Neural cell (in vitro differentiated cells): Measurements from ENCODE around the gene MCM3AP. TPM values are rescaled to one million over a fixed set of nuclear protein-coding genes. Genes with fewer than 3 reads are reported as not detected.

Source experiments
- H2AFZ ChIP-seq: fragments of 200-600, 300-800 bp; sonication (generic), shearing (Covaris generic); 2 replicates; pipeline ENCODE4 v1.6.0; 2014; ENCODE audit warnings: low read depth, mild to moderate bottlenecking, antibody characterized with exemption, low read length, moderate library complexity
- H3F3A ChIP-seq: fragments of 200-600 bp; shearing (Covaris generic); 2 replicates; pipeline ENCODE4 v1.6.1; 2016; ENCODE audit warnings: mild to moderate bottlenecking, moderate library complexity, mixed read lengths, antibody characterized with exemption, low read length; ENCODE audit not compliant: insufficient read depth, poor library complexity, severe bottlenecking
- H3K27ac ChIP-seq: fragments of 200-600, 300-800 bp; sonication (generic), shearing (Covaris generic); 2 replicates; pipeline ENCODE4 v1.5.1; 2014; ENCODE audit warnings: mild to moderate bottlenecking, low read length, moderate library complexity
- H3K27me3 ChIP-seq: fragments of 300-800, 200-600 bp; sonication (generic), shearing (Covaris generic); 2 replicates; pipeline ENCODE4 v1.6.0; 2014; ENCODE audit warnings: mild to moderate bottlenecking, low read depth, low read length, moderate library complexity; ENCODE audit not compliant: insufficient read depth
- H3K36me3 ChIP-seq: fragments of 300-800, 200-600 bp; sonication (generic), shearing (Covaris generic); 2 replicates; pipeline ENCODE4 v1.5.1; 2014; ENCODE audit warnings: mild to moderate bottlenecking, antibody characterized with exemption, low read length, moderate library complexity; ENCODE audit not compliant: insufficient read depth
- H3K4me2 ChIP-seq: fragments of 300-800, 200-600 bp; sonication (generic), shearing (Covaris generic); 2 replicates; pipeline ENCODE4 v1.6.0; 2014; ENCODE audit warnings: mild to moderate bottlenecking, low read length
- H3K4me3 ChIP-seq: fragments of 300-800, 200-600 bp; sonication (generic), shearing (Covaris generic); 2 replicates; pipeline ENCODE4 v1.5.1; 2014; ENCODE audit warnings: mild to moderate bottlenecking, low read length, moderate library complexity
- H3K79me2 ChIP-seq: fragments of 200-600 bp; shearing (Covaris generic); replicated peaks from 2 replicates; pipeline ENCODE4 v1.6.0; 2014; ENCODE audit warnings: mild to moderate bottlenecking, low read length, moderate library complexity; ENCODE audit not compliant: insufficient read depth
- H3K9ac ChIP-seq: fragments of 300-800, 200-600 bp; sonication (generic), shearing (Covaris generic); 2 replicates; pipeline ENCODE4 v1.6.1; 2016; ENCODE audit warnings: mild to moderate bottlenecking, low read length, mixed read lengths
- H3K9me2 ChIP-seq: fragments of 200-600 bp; shearing (Covaris generic); 2 replicates; pipeline ENCODE4 v1.6.1; 2016; ENCODE audit warnings: mild to moderate bottlenecking, low read length, mixed read lengths; ENCODE audit not compliant: insufficient read depth
- H3K9me3 ChIP-seq: fragments of 200-600, 300-800 bp; sonication (generic), shearing (Covaris generic); 2 replicates; pipeline ENCODE4 v1.6.1; 2016; ENCODE audit warnings: mild to moderate bottlenecking, mixed run types, low read length, moderate library complexity, mixed read lengths
- H4K20me1 ChIP-seq: fragments of 200-600 bp; shearing (Covaris generic); 2 replicates; pipeline ENCODE4 v1.6.1; 2016; ENCODE audit warnings: mild to moderate bottlenecking, mixed run types; ENCODE audit not compliant: insufficient read depth
- CTCF ChIP-seq: fragments of 450-650 bp; IDR thresholded peaks from 2 replicates; pipeline ENCODE4 v1.5.1; 2014; ENCODE audit warnings: antibody characterized with exemption, mild to moderate bottlenecking, moderate library complexity; ENCODE audit not compliant: poor library complexity, severe bottlenecking
- EZH2 ChIP-seq: fragments of 200-600, 300-800 bp; shearing (Covaris generic), sonication (generic); IDR thresholded peaks from 2 replicates; pipeline ENCODE4 v1.6.1; 2014; ENCODE audit warnings: antibody characterized with exemption, low read length, borderline replicate concordance, mild to moderate bottlenecking; ENCODE audit not compliant: insufficient read depth, poor library complexity, severe bottlenecking
- MXI1 ChIP-seq: fragments of 450-650 bp; conservative IDR thresholded peaks from 2 replicates; pipeline ENCODE4 v1.6.1; 2014; ENCODE audit warnings: antibody characterized with exemption, mild to moderate bottlenecking; ENCODE audit not compliant: poor library complexity, severe bottlenecking
- POLR2AphosphoS5 ChIP-seq: IDR thresholded peaks from 2 replicates; pipeline ENCODE4 v1.6.1; 2012
- REST ChIP-seq: IDR thresholded peaks from 2 replicates; pipeline ENCODE4 v1.6.1; 2012; ENCODE audit warnings: borderline replicate concordance
- TAF1 ChIP-seq: IDR thresholded peaks from 2 replicates; pipeline ENCODE4 v1.6.1; 2012; ENCODE audit warnings: low read depth
- polyA plus RNA-seq: library from polyadenylated mRNA; depleted of rRNA; stranded (reverse); fragments of >200 nt; gene quantifications from 2 replicates; pipeline ENCODE4 v1.2.3, GENCODE V29; 2014

The MCM3AP gene
- polyA plus RNA-seq, 1 donor from 2014 or later = 74.2 TPM

- Histone ChIP-seq H3K27ac (no peak overlapping the region), H3K9me2 (no peaks in the 10 kb centered on the region), H3K36me3 (no peaks in the 10 kb centered on the region), H3K9me3 (no peaks in the 10 kb centered on the region), H3F3A (no peaks in the 10 kb centered on the region), H3K79me2 (peaks cover 32% of the 10 kb centered on the region), H3K27me3 (no peaks in the 10 kb centered on the region), H4K20me1 (no peaks in the 10 kb centered on the region), H3K4me2 (no peak overlapping the region), H3K4me3 (no peak overlapping the region), H3K9ac (no peak overlapping the region), H2AFZ (no peak overlapping the region)
- no peak for TF ChIP-seq POLR2AphosphoS5
- TF ChIP-seq EZH2 = no peak
Observed at GRCh38 chr21:46319186-46319585, 33.8 kb upstream of the MCM3AP start.

- no peak overlapping the region for H3K4me2 ChIP-seq
Observed at GRCh38 chr21:46318464-46318845, 33.0 kb upstream of the MCM3AP start.

More at GRCh38 chr21:46318464-46318845, 33.0 kb upstream of the MCM3AP start:
- Histone ChIP-seq H3F3A (no peaks in the 10 kb centered on the region), H3K9me2 (no peaks in the 10 kb centered on the region), H2AFZ (no peak overlapping the region), H3K36me3 (no peaks in the 10 kb centered on the region), H4K20me1 (no peaks in the 10 kb centered on the region), H3K4me3 (no peak overlapping the region), H3K27me3 (no peaks in the 10 kb centered on the region), H3K27ac (no peak overlapping the region), H3K9me3 (no peaks in the 10 kb centered on the region), H3K9ac (no peak overlapping the region), H3K79me2 (peaks cover 29% of the 10 kb centered on the region)
- TF ChIP-seq REST (no peak), EZH2 (no peak), TAF1 (no peak), CTCF (no peak), MXI1 (no peak)
